ENCODE data around the gene NPL. TPM values are rescaled to one million over a fixed set of nuclear protein-coding genes. Genes with fewer than 3 reads are reported as not detected.

Gene NPL
- total and polyA plus RNA-seq, 9 of the 15 experiments (the other 6 are each of a cell fraction or from before 2014, with no cell fraction given): 9.9 to 22.3 (median 14.2) TPM

DNA sequence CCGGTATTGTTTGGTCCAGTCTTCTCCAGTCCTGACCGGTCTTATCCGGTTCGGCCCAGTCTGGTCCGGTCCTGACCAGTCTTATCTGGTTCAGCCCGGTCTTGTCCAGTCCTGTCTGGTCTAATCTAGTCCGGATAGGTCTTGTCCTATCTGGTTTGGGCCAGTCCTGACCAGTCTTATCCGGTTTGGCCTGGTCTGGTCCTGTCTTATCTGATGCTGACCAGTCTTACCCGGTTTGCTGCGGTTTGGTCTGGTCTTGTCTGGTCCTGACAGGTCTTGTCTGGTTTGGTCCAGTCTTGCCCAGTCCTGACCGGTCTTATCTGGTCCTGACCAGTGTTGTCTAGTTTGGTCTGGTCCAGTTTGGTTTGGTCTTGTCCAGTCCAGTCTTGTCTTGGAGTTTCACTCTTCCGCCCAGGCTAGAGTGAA, 79.7 kb downstream of the NPL start (continued):
- TF ChIP-seq, protein P1, sequence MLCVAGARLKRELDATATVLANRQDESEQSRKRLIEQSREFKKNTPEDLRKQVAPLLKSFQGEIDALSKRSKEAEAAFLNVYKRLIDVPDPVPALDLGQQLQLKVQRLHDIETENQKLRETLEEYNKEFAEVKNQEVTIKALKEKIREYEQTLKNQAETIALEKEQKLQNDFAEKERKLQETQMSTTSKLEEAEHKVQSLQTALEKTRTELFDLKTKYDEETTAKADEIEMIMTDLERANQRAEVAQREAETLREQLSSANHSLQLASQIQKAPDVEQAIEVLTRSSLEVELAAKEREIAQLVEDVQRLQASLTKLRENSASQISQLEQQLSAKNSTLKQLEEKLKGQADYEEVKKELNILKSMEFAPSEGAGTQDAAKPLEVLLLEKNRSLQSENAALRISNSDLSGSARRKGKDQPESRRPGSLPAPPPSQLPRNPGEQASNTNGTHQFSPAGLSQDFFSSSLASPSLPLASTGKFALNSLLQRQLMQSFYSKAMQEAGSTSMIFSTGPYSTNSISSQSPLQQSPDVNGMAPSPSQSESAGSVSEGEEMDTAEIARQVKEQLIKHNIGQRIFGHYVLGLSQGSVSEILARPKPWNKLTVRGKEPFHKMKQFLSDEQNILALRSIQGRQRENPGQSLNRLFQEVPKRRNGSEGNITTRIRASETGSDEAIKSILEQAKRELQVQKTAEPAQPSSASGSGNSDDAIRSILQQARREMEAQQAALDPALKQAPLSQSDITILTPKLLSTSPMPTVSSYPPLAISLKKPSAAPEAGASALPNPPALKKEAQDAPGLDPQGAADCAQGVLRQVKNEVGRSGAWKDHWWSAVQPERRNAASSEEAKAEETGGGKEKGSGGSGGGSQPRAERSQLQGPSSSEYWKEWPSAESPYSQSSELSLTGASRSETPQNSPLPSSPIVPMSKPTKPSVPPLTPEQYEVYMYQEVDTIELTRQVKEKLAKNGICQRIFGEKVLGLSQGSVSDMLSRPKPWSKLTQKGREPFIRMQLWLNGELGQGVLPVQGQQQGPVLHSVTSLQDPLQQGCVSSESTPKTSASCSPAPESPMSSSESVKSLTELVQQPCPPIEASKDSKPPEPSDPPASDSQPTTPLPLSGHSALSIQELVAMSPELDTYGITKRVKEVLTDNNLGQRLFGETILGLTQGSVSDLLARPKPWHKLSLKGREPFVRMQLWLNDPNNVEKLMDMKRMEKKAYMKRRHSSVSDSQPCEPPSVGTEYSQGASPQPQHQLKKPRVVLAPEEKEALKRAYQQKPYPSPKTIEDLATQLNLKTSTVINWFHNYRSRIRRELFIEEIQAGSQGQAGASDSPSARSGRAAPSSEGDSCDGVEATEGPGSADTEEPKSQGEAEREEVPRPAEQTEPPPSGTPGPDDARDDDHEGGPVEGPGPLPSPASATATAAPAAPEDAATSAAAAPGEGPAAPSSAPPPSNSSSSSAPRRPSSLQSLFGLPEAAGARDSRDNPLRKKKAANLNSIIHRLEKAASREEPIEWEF (CRISPR knock-in tag; IDR thresholded peaks at IDR 0.05): no peak
- TF ChIP-seq ZNF764 (CRISPR knock-in tag; IDR thresholded peaks at IDR 0.05; ENCODE audit: low read depth) (no peak), KAT2B (IDR thresholded peaks at IDR 0.05; ENCODE audit: low read depth, low read length) (peak; percentile 96), TFAM (CRISPR knock-in tag; conservative IDR thresholded peaks at IDR 0.05) (no peak), FOSL1 (tag; conservative IDR thresholded peaks at IDR 0.05) (no peak), ZKSCAN3 (CRISPR knock-in tag; IDR thresholded peaks at IDR 0.05) (no peak), NFE2 (IDR thresholded peaks at IDR 0.05; ENCODE audit: low read depth) (no peak), EGR1 (conservative IDR thresholded peaks at IDR 0.05) (no peak), HNRNPL (IDR thresholded peaks at IDR 0.05; ENCODE audit: low read depth, low read length) (no peak), ZNF311 (CRISPR knock-in tag; IDR thresholded peaks at IDR 0.05) (no peak), NUFIP1 (IDR thresholded peaks at IDR 0.05; ENCODE audit: partially characterized antibody) (no peak), MEF2A (IDR thresholded peaks at IDR 0.05; ENCODE audit: control insufficient read depth, low read depth, low read length) (no peak), ETV6 (IDR thresholded peaks at IDR 0.05; ENCODE audit: borderline replicate concordance in 1 of 2, low read depth in 2 of 2, low read length in 1 of 2) (no peak), ETV6 (CRISPR knock-in tag; IDR thresholded peaks at IDR 0.05; ENCODE audit: borderline replicate concordance) (peak; percentile 70; the same call in 1 of the 2 replicates), TRIM28 (IDR thresholded peaks at IDR 0.05) (no peak), ZNF780A (CRISPR knock-in tag; IDR thresholded peaks at IDR 0.05) (no peak), U2AF1 (optimal IDR thresholded peaks at IDR 0.05; ENCODE audit: low read depth, low read length) (no peak), NCOA4 (IDR thresholded peaks at IDR 0.05; ENCODE audit: partially characterized antibody) (no peak)
- TF ChIP-seq, protein P2, sequence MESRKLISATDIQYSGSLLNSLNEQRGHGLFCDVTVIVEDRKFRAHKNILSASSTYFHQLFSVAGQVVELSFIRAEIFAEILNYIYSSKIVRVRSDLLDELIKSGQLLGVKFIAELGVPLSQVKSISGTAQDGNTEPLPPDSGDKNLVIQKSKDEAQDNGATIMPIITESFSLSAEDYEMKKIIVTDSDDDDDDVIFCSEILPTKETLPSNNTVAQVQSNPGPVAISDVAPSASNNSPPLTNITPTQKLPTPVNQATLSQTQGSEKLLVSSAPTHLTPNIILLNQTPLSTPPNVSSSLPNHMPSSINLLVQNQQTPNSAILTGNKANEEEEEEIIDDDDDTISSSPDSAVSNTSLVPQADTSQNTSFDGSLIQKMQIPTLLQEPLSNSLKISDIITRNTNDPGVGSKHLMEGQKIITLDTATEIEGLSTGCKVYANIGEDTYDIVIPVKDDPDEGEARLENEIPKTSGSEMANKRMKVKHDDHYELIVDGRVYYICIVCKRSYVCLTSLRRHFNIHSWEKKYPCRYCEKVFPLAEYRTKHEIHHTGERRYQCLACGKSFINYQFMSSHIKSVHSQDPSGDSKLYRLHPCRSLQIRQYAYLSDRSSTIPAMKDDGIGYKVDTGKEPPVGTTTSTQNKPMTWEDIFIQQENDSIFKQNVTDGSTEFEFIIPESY (CRISPR knock-in tag; IDR thresholded peaks at IDR 0.05): peak; percentile 61; the same call in 1 of the 2 replicates
- TF ChIP-seq, protein P3, sequence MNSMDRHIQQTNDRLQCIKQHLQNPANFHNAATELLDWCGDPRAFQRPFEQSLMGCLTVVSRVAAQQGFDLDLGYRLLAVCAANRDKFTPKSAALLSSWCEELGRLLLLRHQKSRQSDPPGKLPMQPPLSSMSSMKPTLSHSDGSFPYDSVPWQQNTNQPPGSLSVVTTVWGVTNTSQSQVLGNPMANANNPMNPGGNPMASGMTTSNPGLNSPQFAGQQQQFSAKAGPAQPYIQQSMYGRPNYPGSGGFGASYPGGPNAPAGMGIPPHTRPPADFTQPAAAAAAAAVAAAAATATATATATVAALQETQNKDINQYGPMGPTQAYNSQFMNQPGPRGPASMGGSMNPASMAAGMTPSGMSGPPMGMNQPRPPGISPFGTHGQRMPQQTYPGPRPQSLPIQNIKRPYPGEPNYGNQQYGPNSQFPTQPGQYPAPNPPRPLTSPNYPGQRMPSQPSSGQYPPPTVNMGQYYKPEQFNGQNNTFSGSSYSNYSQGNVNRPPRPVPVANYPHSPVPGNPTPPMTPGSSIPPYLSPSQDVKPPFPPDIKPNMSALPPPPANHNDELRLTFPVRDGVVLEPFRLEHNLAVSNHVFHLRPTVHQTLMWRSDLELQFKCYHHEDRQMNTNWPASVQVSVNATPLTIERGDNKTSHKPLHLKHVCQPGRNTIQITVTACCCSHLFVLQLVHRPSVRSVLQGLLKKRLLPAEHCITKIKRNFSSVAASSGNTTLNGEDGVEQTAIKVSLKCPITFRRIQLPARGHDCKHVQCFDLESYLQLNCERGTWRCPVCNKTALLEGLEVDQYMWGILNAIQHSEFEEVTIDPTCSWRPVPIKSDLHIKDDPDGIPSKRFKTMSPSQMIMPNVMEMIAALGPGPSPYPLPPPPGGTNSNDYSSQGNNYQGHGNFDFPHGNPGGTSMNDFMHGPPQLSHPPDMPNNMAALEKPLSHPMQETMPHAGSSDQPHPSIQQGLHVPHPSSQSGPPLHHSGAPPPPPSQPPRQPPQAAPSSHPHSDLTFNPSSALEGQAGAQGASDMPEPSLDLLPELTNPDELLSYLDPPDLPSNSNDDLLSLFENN (IDR thresholded peaks at IDR 0.05; ENCODE audit: low read depth in 2 of 2, low read length in 2 of 2): no peak

Measured in K562 (cell line).